Measurements from ENCODE around the gene KRT74. TPM values are rescaled to one million over a fixed set of nuclear protein-coding genes. Genes with fewer than 3 reads are reported as not detected.

Gene KRT74
- total and polyA plus RNA-seq, 10 of the 15 experiments (the other 5 are each of a cell fraction or from before 2014, with no cell fraction given), result not detected

DNA sequence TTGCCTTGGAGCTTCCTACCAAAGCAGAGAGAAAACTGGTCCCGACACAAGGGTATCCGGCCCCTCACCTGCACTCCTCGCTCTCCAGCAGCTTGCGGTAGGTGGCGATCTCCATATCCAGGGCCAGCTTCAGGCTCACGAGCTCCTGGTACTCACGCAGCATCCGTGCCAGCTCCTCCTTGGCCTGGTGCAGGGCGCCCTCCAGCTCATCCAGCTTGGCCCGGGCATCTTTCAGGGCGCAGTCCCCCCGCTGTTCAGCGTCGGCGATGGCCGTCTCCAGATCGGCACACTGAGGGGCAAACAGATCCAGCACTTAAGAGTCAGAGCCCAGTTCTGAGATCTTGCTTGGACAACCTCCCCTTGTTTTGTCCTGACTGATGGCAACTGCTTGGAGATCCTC is 13.9 kb upstream of the KRT74 start (continued):
- TF ChIP-seq, protein P1, sequence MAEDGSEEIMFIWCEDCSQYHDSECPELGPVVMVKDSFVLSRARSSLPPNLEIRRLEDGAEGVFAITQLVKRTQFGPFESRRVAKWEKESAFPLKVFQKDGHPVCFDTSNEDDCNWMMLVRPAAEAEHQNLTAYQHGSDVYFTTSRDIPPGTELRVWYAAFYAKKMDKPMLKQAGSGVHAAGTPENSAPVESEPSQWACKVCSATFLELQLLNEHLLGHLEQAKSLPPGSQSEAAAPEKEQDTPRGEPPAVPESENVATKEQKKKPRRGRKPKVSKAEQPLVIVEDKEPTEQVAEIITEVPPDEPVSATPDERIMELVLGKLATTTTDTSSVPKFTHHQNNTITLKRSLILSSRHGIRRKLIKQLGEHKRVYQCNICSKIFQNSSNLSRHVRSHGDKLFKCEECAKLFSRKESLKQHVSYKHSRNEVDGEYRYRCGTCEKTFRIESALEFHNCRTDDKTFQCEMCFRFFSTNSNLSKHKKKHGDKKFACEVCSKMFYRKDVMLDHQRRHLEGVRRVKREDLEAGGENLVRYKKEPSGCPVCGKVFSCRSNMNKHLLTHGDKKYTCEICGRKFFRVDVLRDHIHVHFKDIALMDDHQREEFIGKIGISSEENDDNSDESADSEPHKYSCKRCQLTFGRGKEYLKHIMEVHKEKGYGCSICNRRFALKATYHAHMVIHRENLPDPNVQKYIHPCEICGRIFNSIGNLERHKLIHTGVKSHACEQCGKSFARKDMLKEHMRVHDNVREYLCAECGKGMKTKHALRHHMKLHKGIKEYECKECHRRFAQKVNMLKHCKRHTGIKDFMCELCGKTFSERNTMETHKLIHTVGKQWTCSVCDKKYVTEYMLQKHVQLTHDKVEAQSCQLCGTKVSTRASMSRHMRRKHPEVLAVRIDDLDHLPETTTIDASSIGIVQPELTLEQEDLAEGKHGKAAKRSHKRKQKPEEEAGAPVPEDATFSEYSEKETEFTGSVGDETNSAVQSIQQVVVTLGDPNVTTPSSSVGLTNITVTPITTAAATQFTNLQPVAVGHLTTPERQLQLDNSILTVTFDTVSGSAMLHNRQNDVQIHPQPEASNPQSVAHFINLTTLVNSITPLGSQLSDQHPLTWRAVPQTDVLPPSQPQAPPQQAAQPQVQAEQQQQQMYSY (CRISPR knock-in tag; IDR thresholded peaks at IDR 0.05), result no peak
- TF ChIP-seq SP1 (IDR thresholded peaks at IDR 0.05; ENCODE audit: low read depth, low read length) (no peak), IKZF2 (IDR thresholded peaks at IDR 0.05) (no peak)

DNA sequence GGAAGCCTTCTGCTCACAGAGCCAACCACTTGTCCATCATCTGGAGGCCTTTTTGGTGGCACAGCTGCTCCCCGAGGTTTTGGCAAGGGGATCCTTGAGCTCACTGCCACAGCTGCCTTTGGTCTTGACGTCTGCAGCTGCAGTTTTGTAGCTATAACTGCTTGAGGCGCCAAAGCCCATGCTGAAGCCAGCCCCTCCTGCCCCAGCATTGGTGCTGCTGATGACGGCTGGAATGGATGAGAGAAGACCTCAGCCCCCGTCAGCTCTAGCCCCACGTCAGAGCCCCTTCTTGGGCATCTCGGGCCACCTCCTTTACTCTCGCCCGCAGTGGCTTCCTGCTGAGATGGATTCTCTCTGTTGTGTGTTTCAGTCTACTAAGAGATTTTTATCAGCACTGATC is 12.3 kb upstream of the KRT74 start:
- RAD21 ChIA-PET (ENCODE audit: unreplicated experiment), result no interaction called here
- DNase-seq (ENCODE audit: low read depth, low spot score) (no peak), FAIRE-seq (no peak), ATAC-seq (no peak)
- no peaks in the 10 kb centered on the region for H3K36me3 ChIP-seq (ENCODE audit: control insufficient read depth in 2 of 2, insufficient read depth in 2 of 2, low read length in 1 of 2)
- no peak overlapping the region for H3K9ac ChIP-seq (ENCODE audit: control insufficient read depth, insufficient read depth, low read length)
- in situ Hi-C loops (cut with MboI) (loop anchor here (5.0 to 10.0 kb wide), 2 partner anchors 279 to 396 kb away; no protein-coding TSS in a partner anchor), intact Hi-C loops (cut with micrococcal nuclease; ENCODE audit: unreplicated experiment) (no loop called here)
- no peak overlapping the region for H3K4me2 ChIP-seq (ENCODE audit: control insufficient read depth, insufficient read depth)
- POLR2A ChIA-PET, result no interaction called here
- no peak overlapping the region for H3K4me3 ChIP-seq
- no peaks in the 10 kb centered on the region for H4K20me1 ChIP-seq (ENCODE audit: control insufficient read depth, insufficient read depth)
- H3K4me1 ChIP-seq (ENCODE audit: control insufficient read depth, insufficient read depth, low read length), result no peaks in the 10 kb centered on the region
- H3K79me2 ChIP-seq (ENCODE audit: control insufficient read depth, insufficient read depth, low read length), result no peaks in the 10 kb centered on the region
- CTCF ChIA-PET, result interaction anchor here (0.8 to 5.3 kb wide), 2 partner anchors 285 to 294 kb away, joined by 4 to 36 read pairs; no protein-coding TSS in a partner anchor
- H3K9me3 ChIP-seq (replicated peaks; ENCODE audit: control insufficient read depth, insufficient read depth, low read length), result no peaks in the 10 kb centered on the region
- peaks cover 0 to 3% of the 10 kb centered on the region in 2 experiments; a peak in 3 of 4 replicates for H3K27me3 ChIP-seq (replicated peaks in 1 of 2; ENCODE audit: control insufficient read depth in 2 of 2, insufficient read depth in 2 of 2, low read length in 1 of 2)
- SMC1A ChIA-PET (ENCODE audit: uncharacterized antibody, unreplicated experiment), result interaction anchor here (0.9 kb wide), 1 partner anchor 294 kb away, joined by 3 read pairs; no protein-coding TSS in a partner anchor
- 18% methylated on average over 9 of the region's 9 CpGs for WGBS (ENCODE audit: insufficient coverage, insufficient replicate concordance, low lambda C conversion rate, missing lambda C conversion rate)
- BruUV-seq (replicated peaks), result no TSS peak
- no peak overlapping the region for H3K27ac ChIP-seq (ENCODE audit: control insufficient read depth, insufficient read depth)
- H2AFZ ChIP-seq (ENCODE audit: control insufficient read depth, low read depth, low read length), result no peak overlapping the region
- TF ChIP-seq WRNIP1 (IDR thresholded peaks at IDR 0.05; ENCODE audit: borderline replicate concordance, low read depth, low read length), result no peak
- no peak for TF ChIP-seq STAT1 (conservative IDR thresholded peaks at IDR 0.05)
- TF ChIP-seq, protein P2, sequence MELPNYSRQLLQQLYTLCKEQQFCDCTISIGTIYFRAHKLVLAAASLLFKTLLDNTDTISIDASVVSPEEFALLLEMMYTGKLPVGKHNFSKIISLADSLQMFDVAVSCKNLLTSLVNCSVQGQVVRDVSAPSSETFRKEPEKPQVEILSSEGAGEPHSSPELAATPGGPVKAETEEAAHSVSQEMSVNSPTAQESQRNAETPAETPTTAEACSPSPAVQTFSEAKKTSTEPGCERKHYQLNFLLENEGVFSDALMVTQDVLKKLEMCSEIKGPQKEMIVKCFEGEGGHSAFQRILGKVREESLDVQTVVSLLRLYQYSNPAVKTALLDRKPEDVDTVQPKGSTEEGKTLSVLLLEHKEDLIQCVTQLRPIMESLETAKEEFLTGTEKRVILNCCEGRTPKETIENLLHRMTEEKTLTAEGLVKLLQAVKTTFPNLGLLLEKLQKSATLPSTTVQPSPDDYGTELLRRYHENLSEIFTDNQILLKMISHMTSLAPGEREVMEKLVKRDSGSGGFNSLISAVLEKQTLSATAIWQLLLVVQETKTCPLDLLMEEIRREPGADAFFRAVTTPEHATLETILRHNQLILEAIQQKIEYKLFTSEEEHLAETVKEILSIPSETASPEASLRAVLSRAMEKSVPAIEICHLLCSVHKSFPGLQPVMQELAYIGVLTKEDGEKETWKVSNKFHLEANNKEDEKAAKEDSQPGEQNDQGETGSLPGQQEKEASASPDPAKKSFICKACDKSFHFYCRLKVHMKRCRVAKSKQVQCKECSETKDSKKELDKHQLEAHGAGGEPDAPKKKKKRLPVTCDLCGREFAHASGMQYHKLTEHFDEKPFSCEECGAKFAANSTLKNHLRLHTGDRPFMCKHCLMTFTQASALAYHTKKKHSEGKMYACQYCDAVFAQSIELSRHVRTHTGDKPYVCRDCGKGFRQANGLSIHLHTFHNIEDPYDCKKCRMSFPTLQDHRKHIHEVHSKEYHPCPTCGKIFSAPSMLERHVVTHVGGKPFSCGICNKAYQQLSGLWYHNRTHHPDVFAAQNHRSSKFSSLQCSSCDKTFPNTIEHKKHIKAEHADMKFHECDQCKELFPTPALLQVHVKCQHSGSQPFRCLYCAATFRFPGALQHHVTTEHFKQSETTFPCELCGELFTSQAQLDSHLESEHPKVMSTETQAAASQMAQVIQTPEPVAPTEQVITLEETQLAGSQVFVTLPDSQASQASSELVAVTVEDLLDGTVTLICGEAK (IDR thresholded peaks at IDR 0.05; ENCODE audit: borderline replicate concordance), result no peak
- no peak for TF ChIP-seq ZBED1 (IDR thresholded peaks at IDR 0.05; ENCODE audit: borderline replicate concordance)
- TF ChIP-seq, protein P3, sequence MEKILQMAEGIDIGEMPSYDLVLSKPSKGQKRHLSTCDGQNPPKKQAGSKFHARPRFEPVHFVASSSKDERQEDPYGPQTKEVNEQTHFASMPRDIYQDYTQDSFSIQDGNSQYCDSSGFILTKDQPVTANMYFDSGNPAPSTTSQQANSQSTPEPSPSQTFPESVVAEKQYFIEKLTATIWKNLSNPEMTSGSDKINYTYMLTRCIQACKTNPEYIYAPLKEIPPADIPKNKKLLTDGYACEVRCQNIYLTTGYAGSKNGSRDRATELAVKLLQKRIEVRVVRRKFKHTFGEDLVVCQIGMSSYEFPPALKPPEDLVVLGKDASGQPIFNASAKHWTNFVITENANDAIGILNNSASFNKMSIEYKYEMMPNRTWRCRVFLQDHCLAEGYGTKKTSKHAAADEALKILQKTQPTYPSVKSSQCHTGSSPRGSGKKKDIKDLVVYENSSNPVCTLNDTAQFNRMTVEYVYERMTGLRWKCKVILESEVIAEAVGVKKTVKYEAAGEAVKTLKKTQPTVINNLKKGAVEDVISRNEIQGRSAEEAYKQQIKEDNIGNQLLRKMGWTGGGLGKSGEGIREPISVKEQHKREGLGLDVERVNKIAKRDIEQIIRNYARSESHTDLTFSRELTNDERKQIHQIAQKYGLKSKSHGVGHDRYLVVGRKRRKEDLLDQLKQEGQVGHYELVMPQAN (conservative IDR thresholded peaks at IDR 0.05), result no peak
- no peak for TF ChIP-seq MYB (IDR thresholded peaks at IDR 0.05; ENCODE audit: borderline replicate concordance, low read depth, low read length)
